Peyer's patch (tissue), 4 donors: ENCODE data around the gene C2CD4C. TPM values are rescaled to one million over a fixed set of nuclear protein-coding genes. Genes with fewer than 3 reads are reported as not detected.
"Not testable (repeated sequence)": the region's sequence is repeated elsewhere in the genome, so short reads cannot be mapped to it uniquely, and the experiment has no call there.

Source experiments
- DNase-seq, 3 donors: peaks; one replicate each; pipeline ENCODE4 v3.0.0-alpha.2; 2017 to 2019
- H3K27ac ChIP-seq, 4 donors: fragments of 200-600 bp; sonication (generic); one replicate each; pipeline ENCODE4 v1.5.1; 2016 to 2019
- H3K27me3 ChIP-seq, 2 donors: fragments of 200-600 bp; sonication (generic); one replicate each; pipeline ENCODE4 v1.5.1; 2019
- H3K36me3 ChIP-seq, 3 donors: fragments of 200-600 bp; sonication (generic); one replicate each; pipeline ENCODE4 v1.5.1; 2016 to 2019
- H3K4me1 ChIP-seq, 4 donors: fragments of 200-600 bp; sonication (generic); one replicate each; pipeline ENCODE4 v1.5.1; 2016 to 2019
- H3K4me3 ChIP-seq, 4 donors: fragments of 200-600 bp; sonication (generic); 1 replicate in 3 of 4; 2 replicates in 1 of 4; pipeline ENCODE4 v1.5.1; 2016 to 2019; ENCODE audit warnings: mild to moderate bottlenecking in 1 of 4
- H3K9me3 ChIP-seq, 4 donors: fragments of 200-600 bp; sonication (generic); one replicate each; pipeline ENCODE4 v1.5.1; 2016 to 2019; ENCODE audit warnings: mild to moderate bottlenecking in 1 of 4
- CTCF ChIP-seq, 6 experiments: fragments of 450-650 bp in 4 of 6; fragments of 200-600 bp in 2 of 6; sonication (generic) in 1 of 6; IDR thresholded peaks; one replicate each; pipeline ENCODE4 v1.5.1; 2017 to 2019; ENCODE audit warnings: antibody characterized with exemption in 6 of 6, mild to moderate bottlenecking in 3 of 6, moderate library complexity in 1 of 6
- POLR2A ChIP-seq, 2 donors: fragments of 450-650 bp; IDR thresholded peaks; one replicate each; pipeline ENCODE4 v1.5.1; 2017; ENCODE audit warnings: antibody characterized with exemption in 2 of 2, mild to moderate bottlenecking in 2 of 2, moderate library complexity in 2 of 2
- total RNA-seq, 4 donors: library from RNA; depleted of rRNA; stranded (reverse); fragments of >200 nt; gene quantifications; one replicate each; pipeline ENCODE4 v1.1.0, GENCODE V29; 2016

The C2CD4C gene
- total RNA-seq, 4 donors from 2014 or later, result 0.47 to 0.80 TPM; not detected in 2

GRCh38 chr19:383922-384798, 24.8 kb downstream of the C2CD4C start:
- peak in 3 of 6 experiments; percentile 35 to 41 (median 38) for TF ChIP-seq CTCF (IDR thresholded peaks at IDR 0.05)
- no peak for TF ChIP-seq POLR2A (IDR thresholded peaks at IDR 0.05)
- H3K27me3 ChIP-seq, result no peaks in the 10 kb centered on the region
- H3K36me3 ChIP-seq, result no peaks in the 10 kb centered on the region
- no peak overlapping the region for H3K27ac ChIP-seq
- no peak overlapping the region for H3K4me3 ChIP-seq
- H3K4me1 ChIP-seq, result no peaks in the 10 kb centered on the region
- peak in 2 of 3 donors; percentile 10 to 47 for DNase-seq
- H3K9me3 ChIP-seq, result no peaks in the 10 kb centered on the region

- H3K4me3 ChIP-seq, result no peak overlapping the region
- TF ChIP-seq CTCF (IDR thresholded peaks at IDR 0.05) (no peak), POLR2A (IDR thresholded peaks at IDR 0.05) (no peak)
- H3K27me3 ChIP-seq, result no peaks in the 10 kb centered on the region
- H3K9me3 ChIP-seq, result no peaks in the 10 kb centered on the region
- no peaks in the 10 kb centered on the region for H3K4me1 ChIP-seq
- H3K36me3 ChIP-seq, result no peaks in the 10 kb centered on the region
- H3K27ac ChIP-seq, result no peak overlapping the region
- DNase-seq, result peak in 1 of 3 donors; percentile 20
Measured at GRCh38 chr19:383040-383439, 25.9 kb downstream of the C2CD4C start.

DNA sequence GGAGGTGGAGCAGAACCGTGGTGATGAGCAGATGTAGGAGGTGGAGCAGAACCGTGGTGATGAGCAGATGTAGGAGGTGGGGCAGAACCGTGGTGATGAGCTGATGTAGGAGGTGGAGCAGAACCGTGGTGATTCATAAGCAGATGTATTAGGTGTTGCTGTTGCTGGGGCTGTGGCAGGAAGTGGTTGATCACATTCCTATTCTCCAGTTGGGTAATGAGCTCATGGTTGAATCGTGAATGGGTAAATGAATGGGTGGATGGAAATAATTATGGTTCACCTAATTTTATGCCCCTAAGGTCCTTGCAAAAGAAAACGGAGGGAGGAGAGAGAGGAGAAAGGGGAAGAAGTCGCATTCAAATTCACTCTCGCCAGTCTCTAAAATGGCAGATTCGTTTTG, 26.4 kb downstream of the C2CD4C start:
- not testable (repeated sequence) for H3K4me3 ChIP-seq, H3K27ac ChIP-seq, H3K36me3 ChIP-seq, H3K27me3 ChIP-seq, H3K4me1 ChIP-seq, H3K9me3 ChIP-seq
- peak in 1 of 3 donors; percentile 14 for DNase-seq

DNA sequence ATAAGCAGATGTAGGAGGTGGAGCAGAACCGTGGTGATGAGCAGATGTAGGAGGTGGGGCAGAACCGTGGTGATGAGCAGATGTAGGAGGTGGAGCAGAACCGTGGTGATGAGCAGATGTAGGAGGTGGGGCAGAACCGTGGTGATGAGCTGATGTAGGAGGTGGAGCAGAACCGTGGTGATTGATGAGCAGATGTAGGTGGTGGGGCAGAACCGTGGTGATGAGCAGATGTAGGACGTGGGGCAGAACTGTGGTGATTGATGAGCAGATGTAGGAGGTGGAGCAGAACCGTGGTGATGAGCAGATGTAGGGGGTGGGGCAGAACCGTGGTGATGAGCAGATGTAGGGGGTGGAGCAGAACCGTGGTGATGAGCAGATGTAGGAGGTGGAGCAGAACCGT, 27.0 kb downstream of the C2CD4C start:
- H3K27me3 ChIP-seq, H3K36me3 ChIP-seq, H3K4me3 ChIP-seq, H3K4me1 ChIP-seq, H3K9me3 ChIP-seq, H3K27ac ChIP-seq, DNase-seq: not testable (repeated sequence)

DNA sequence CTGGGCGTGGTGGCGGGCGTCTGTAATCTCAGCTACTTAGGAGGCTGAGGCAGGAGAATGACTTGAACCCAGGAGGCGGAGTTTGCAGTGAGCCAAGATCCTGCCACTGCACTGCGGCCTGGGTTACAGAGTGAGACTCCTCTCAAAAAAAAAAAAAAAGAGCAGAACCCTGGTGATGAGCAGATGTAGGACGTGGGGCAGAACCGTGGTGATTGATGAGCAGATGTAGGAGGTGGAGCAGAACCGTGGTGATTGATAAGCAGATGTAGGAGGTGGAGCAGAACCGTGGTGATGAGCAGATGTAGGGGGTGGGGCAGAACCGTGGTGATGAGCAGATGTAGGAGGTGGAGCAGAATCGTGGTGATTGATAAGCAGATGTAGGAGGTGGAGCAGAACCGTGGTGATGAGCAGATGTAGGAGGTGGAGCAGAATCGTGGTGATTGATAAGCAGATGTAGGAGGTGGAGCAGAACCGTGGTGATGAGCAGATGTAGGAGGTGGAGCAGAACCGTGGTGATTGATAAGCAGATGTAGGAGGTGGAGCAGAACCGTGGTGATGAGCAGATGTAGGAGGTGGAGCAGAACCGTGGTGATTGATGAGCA, 28.2 kb downstream of the C2CD4C start:
- not testable (repeated sequence) for DNase-seq, H3K9me3 ChIP-seq, H3K27me3 ChIP-seq

DNA sequence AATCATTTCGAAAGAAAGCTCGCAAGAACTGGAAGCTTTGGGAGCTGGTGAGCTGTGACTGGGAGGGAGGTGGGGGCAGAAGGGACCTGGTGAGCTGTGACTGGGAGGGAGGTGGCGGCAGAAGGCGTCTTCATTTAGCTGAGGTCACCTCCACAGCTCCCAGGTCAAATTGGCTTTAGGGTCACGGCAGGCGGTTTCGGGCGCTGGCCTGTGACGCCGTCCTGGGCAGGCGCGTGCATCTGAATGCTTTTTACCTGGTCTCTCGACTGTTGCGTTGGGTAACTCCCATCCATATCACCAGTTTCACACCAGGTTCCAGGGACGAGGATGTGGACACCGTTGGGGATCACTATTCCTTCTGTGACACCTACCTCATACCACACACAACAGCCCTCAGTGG, 29.2 kb downstream of the C2CD4C start:
- Histone ChIP-seq H3K27me3 (no peaks in the 10 kb centered on the region), H3K9me3 (no peaks in the 10 kb centered on the region), H3K36me3 (no peaks in the 10 kb centered on the region), H3K4me3 (no peak overlapping the region), H3K27ac (no peak overlapping the region), H3K4me1 (no peaks in the 10 kb centered on the region)
- TF ChIP-seq CTCF (IDR thresholded peaks at IDR 0.05) (no peak), POLR2A (IDR thresholded peaks at IDR 0.05) (no peak)
- DNase-seq, result peak in 2 of 3 donors; percentile 8 to 30

More for the DNA sequence above, 28.2 kb downstream of the C2CD4C start:
- H3K4me1 ChIP-seq, H3K27ac ChIP-seq, H3K4me3 ChIP-seq, H3K36me3 ChIP-seq: not testable (repeated sequence)

- peak in 2 of 3 donors; percentile 4 to 12 for DNase-seq
- H3K27me3 ChIP-seq, result no peaks in the 10 kb centered on the region
- H3K36me3 ChIP-seq, result no peaks in the 10 kb centered on the region
- no peak for TF ChIP-seq CTCF (IDR thresholded peaks at IDR 0.05)
- no peak for TF ChIP-seq POLR2A (IDR thresholded peaks at IDR 0.05)
- H3K9me3 ChIP-seq, result no peaks in the 10 kb centered on the region
- no peak overlapping the region for H3K4me3 ChIP-seq
- H3K27ac ChIP-seq, result no peak overlapping the region
- no peaks in the 10 kb centered on the region for H3K4me1 ChIP-seq
Measured at GRCh38 chr19:378706-379105, 30.2 kb downstream of the C2CD4C start.
